Mesothelial cell of epicardium (in vitro differentiated cells): ENCODE data around the gene RPL3. TPM values are rescaled to one million over a fixed set of nuclear protein-coding genes. Genes with fewer than 3 reads are reported as not detected.

ENCODE experiments used
- DNase-seq, 2 experiments: peaks; one replicate each; pipeline ENCODE4 v3.0.0; 2021; ENCODE audit warnings: low spot score in 2 of 2; ENCODE audit not compliant: unreplicated experiment in 2 of 2
- H3K27ac Mint-ChIP-seq: 2 replicates; pipeline ENCODE4 v1.8.0; 2021; ENCODE audit warnings: mixed read lengths
- H3K27me3 Mint-ChIP-seq: 2 replicates; pipeline ENCODE4 v1.8.0; 2021; ENCODE audit warnings: low read depth, mixed read lengths
- H3K36me3 Mint-ChIP-seq: 2 replicates; pipeline ENCODE4 v1.8.0; 2021; ENCODE audit warnings: mixed read lengths
- H3K4me1 Mint-ChIP-seq: 2 replicates; pipeline ENCODE4 v1.8.0; 2021; ENCODE audit warnings: mixed read lengths
- H3K4me3 Mint-ChIP-seq: 2 replicates; pipeline ENCODE4 v1.8.0; 2021; ENCODE audit warnings: mild to moderate bottlenecking, moderate library complexity, mixed read lengths
- H3K9me3 Mint-ChIP-seq: 2 replicates; pipeline ENCODE4 v1.8.0; 2021; ENCODE audit warnings: mixed read lengths
- CTCF ChIP-seq: fragments of 200-600 bp; sonication (generic); IDR thresholded peaks from one replicate; pipeline ENCODE4 v1.5.0; 2021; ENCODE audit warnings: antibody characterized with exemption; ENCODE audit not compliant: unreplicated experiment
- total RNA-seq: library from RNA; stranded (reverse); gene quantifications from 3 replicates; pipeline ENCODE4 v1.2.1, GENCODE V29; 2021

RPL3 gene
- total RNA-seq, 1 donor from 2014 or later, result 2,423 TPM

DNA sequence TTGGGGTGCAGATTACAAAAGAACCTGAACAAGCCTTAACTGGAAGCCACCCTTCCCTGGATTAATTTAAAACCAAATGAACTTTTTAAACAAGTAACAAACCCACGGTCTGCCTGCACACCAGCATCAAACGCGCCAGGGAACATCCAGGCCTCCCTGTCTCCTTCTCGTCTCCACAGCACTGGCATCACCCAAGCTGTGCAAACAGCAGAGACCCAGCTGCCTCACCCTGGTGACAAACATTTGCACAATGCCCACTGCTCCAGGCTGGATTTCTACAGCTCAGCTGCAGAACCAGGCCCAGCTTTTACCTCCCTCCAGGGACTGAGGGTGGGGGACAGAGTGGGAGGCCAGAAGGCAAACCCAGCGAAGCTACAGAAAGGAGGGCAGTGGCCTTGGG lies 7.0 kb downstream of the RPL3 start:
- no peaks in the 10 kb centered on the region for H3K27me3 Mint-ChIP-seq
- H3K36me3 Mint-ChIP-seq, result peaks cover 35% of the 10 kb centered on the region
- peak overlapping the region; percentile 18 for H3K27ac Mint-ChIP-seq
- DNase-seq, result no peak
- H3K4me3 Mint-ChIP-seq, result no peak overlapping the region
- peaks cover 40% of the 10 kb centered on the region for H3K4me1 Mint-ChIP-seq
- H3K9me3 Mint-ChIP-seq, result no peaks in the 10 kb centered on the region
- TF ChIP-seq CTCF, result no peak

- Mint-ChIP-seq H3K9me3 (no peaks in the 10 kb centered on the region), H3K4me1 (peaks cover 33% of the 10 kb centered on the region), H3K4me3 (no peak overlapping the region), H3K27me3 (no peaks in the 10 kb centered on the region), H3K27ac (peak overlapping the region; percentile 37), H3K36me3 (peaks cover 33% of the 10 kb centered on the region)
- DNase-seq, result no peak
- TF ChIP-seq CTCF, result no peak
These were observed 7.6 kb downstream of the RPL3 start for GRCh38 chr22:39311592-39312400.

DNA sequence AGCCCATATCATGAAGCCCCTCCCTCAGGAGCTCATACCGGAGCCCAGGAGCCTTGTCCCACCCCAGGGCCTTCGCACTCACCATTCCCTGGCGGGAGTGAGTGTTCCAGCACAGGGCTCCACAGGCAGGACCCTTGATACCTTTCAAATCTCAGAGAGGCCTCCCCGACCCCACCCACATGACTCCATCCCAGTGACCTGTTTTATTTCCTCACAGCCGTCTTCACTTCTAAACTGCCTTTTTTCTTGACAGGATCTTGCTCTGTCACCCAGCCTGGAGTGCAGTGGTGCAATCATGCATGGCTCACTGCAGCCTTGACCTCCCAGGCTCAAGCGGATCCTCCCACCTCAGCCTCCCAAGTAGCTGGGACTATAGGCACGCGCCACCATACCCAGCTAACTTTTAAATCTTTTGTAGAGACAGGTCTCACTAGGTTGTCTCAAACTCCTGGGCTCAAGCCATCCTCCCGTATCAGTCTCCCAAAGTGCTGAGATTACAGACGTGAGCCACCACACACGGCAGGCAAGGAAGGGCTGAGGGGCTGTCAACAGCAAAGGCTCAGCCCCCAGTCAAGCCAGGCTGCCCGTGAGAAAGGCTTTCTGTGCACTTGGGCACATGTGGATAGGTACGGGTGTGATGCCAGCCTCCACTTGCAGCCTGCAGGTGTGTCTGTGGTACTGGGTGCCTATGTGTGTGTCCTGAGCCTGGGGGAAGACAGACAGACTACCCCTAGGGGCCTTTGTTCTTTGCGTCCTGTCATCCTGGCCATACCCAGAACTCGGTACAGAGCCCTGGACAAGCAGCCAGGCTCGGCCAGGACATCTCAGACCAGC lies 9.3 kb downstream of the RPL3 start:
- peaks cover 19% of the 10 kb centered on the region for H3K4me1 Mint-ChIP-seq
- H3K4me3 Mint-ChIP-seq, result no peak overlapping the region
- no peak for DNase-seq

DNA sequence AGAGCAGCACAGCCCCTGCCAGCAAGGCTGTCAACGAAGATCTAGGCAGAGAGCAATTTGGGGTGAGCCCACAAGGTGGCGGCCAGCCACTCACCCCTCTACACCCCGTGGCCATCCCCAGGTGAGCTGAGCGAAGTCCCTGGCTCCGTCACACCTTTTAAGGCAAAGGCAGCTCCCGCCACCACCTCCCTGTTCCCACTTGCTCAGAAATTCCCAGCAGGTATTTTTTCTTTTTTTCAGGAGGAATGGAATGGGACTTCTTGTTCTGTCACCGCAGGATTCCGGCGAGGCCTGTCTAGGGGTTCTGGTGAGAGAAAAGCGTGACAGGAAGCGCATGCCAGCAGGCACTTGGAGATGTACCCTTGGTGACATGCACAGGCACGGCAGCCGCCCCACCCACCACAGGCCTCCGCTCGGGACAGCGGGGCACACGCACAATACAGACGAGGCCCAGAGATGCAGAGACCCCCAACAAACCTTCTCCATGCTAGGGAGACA lies 10.0 kb downstream of the RPL3 start:
- DNase-seq, result no peak
- H3K4me1 Mint-ChIP-seq, result peaks cover 19% of the 10 kb centered on the region
- TF ChIP-seq CTCF, result no peak
- no peaks in the 10 kb centered on the region for H3K9me3 Mint-ChIP-seq
- peaks cover 21% of the 10 kb centered on the region for H3K36me3 Mint-ChIP-seq
- H3K27ac Mint-ChIP-seq, result peak overlapping the region; percentile 90
- H3K4me3 Mint-ChIP-seq, result no peak overlapping the region
- no peaks in the 10 kb centered on the region for H3K27me3 Mint-ChIP-seq

More for the DNA sequence above, 9.3 kb downstream of the RPL3 start:
- TF ChIP-seq CTCF, result no peak
- Mint-ChIP-seq H3K27ac (peak overlapping the region; percentile 83), H3K9me3 (no peaks in the 10 kb centered on the region), H3K27me3 (no peaks in the 10 kb centered on the region), H3K36me3 (peaks cover 23% of the 10 kb centered on the region)

DNA sequence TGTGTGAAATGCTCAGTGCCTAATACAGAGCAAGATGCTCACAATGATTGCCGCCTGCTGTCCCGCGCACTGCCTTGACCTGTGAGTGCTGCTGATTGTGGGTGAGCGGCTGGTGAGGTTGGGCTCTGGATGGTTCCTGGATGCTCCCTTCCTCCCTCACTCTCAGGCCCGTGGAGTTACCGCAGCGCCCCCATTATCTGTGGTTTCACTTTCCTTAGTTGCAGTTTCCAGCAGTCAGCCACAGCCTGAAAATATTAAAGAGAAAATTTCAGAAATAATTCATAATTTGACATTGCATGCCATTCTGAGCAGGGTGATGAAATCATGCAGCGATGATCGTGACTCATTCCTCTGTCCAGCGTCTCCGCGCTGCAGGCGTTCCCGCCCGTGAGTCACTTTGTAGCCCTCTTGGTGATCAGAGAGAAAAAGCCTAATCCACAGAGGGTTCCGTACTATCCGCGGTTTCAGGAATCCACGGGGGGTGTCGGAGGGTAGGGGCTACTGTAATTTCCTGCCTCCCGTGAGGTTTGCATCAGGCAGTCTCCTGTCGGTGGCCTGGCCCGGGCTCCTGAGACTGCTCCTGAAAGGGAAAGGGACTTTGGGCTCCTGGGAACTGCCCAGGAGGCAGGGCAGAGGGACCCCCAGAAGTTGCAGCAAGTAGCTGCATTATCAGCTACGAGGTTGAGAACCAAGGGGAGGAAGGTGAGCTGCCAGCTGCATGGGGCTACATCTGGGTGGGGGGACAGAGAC lies 10.6 kb downstream of the RPL3 start:
- peaks cover 19% of the 10 kb centered on the region for H3K4me1 Mint-ChIP-seq
- TF ChIP-seq CTCF, result no peak
- peak overlapping the region; percentile 90 for H3K27ac Mint-ChIP-seq
- H3K4me3 Mint-ChIP-seq, result no peak overlapping the region
- no peaks in the 10 kb centered on the region for H3K9me3 Mint-ChIP-seq
- H3K36me3 Mint-ChIP-seq, result peaks cover 19% of the 10 kb centered on the region
- DNase-seq, result no peak
- no peaks in the 10 kb centered on the region for H3K27me3 Mint-ChIP-seq
